ENCODE measurements around the gene DUSP23.

Gene DUSP23

GRCh38 chr1:159771127-159771895 lies 9.5 kb upstream of the DUSP23 start:
- no peak for TF ChIP-seq CTCF (IDR thresholded peaks at IDR 0.05)

GRCh38 chr1:159774465-159774864 lies 6.3 kb upstream of the DUSP23 start:
- no peak for TF ChIP-seq CTCF (IDR thresholded peaks at IDR 0.05)

- TF ChIP-seq CTCF (IDR thresholded peaks at IDR 0.05): peak; percentile 43; the same call in 1 of the 2 replicates
These were observed 5.0 kb upstream of the DUSP23 start for GRCh38 chr1:159775716-159776115.

GRCh38 chr1:159778266-159778665 lies 2.5 kb upstream of the DUSP23 start:
- no peak for TF ChIP-seq CTCF (IDR thresholded peaks at IDR 0.05)

GRCh38 chr1:159779403-159779851 lies 1.3 kb upstream of the DUSP23 start:
- no peak for TF ChIP-seq CTCF (IDR thresholded peaks at IDR 0.05)

GRCh38 chr1:159781992-159782391 lies 1.2 kb downstream of the DUSP23 start:
- TF ChIP-seq CTCF (IDR thresholded peaks at IDR 0.05): no peak

GRCh38 chr1:159783724-159784123 lies 3.0 kb downstream of the DUSP23 start:
- no peak for TF ChIP-seq CTCF (IDR thresholded peaks at IDR 0.05)
